Measurements from ENCODE around the gene PRSS27.

DNA sequence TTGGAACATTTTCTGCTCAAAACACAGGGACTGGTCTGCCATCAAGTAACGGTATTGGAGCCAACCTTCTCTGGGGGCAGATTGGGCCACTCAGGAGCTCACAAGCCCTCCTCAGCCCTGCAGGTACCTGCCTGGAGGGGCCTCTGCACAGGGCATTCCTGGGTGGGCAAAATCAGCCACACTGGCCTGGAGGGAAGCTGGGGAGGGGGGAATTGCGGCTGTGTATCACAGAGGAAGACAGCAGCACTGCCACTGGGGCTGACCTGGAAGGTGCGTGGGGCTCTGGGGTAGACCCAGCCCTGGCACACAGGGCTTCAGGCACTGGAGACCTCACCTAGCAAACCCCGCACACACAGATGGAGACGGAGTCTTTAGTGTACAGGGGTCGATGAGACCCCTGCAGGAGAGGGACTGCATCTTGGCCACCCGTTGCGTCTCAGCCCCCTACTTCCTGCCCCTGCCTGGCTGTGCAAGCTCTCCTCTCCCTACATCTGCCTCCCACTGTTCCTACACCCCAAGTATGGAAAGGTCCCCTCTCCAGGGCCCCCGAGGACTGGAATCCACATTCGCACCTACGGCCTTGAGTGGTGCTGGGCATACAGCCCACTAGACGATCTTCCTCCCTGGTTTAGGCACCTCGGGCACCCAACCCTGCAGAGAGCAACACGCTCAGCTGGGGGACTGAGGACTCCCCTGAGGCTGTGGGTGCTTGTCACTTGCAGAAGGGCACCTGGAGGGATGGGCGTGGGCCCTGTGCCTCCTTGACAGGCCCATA is 25.3 kb upstream of the PRSS27 start:
- TF ChIP-seq JUND (IDR thresholded peaks at IDR 0.05) (no peak), TCF12 (IDR thresholded peaks at IDR 0.05) (no peak), CTCF (IDR thresholded peaks at IDR 0.05) (no peak), EZH2phosphoT487 (IDR thresholded peaks at IDR 0.05; ENCODE audit: borderline replicate concordance, low read depth) (no peak), USF2 (IDR thresholded peaks at IDR 0.05; ENCODE audit: borderline replicate concordance, low read depth, low read length) (no peak), POLR2AphosphoS5 (IDR thresholded peaks at IDR 0.05; ENCODE audit: low read depth, low read length) (no peak), NFIC (IDR thresholded peaks at IDR 0.05; ENCODE audit: borderline replicate concordance) (no peak), CHD2 (IDR thresholded peaks at IDR 0.05; ENCODE audit: low read length, partially characterized antibody) (no peak)
- TF ChIP-seq, protein P1, sequence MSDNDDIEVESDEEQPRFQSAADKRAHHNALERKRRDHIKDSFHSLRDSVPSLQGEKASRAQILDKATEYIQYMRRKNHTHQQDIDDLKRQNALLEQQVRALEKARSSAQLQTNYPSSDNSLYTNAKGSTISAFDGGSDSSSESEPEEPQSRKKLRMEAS (IDR thresholded peaks at IDR 0.05; ENCODE audit: low read depth) = no peak
